NK-92 (cell line): ENCODE results near the gene OLFM4.
"Not testable (repeated sequence)": the region's sequence is repeated elsewhere in the genome, so short reads cannot be mapped to it uniquely, and the experiment has no call there.

Experiments used
- DNase-seq: peaks from one replicate; lab custom pipeline; 2025; ENCODE audit not compliant: unreplicated experiment; lab: John Stamatoyannopoulos, UW

Gene OLFM4

DNA sequence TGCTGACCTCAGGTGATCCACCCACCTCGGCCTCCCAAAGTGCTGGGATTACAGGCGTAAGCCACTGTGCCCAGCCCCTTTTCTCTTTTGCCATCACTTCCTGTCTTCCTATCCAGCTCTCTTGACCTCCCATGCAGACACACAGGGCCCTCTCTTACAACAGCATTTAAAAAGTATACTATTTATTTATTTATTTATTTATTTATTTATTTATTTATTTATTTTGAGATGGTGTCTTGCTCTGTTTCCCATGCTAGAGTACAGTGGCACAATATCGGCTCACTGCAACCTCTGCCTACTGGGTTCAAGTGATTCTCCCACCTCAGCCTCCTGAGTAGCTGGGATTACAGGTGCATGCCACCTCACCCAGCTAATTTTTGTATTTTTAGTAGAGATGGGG, 14.6 kb upstream of the OLFM4 start:
- not testable (repeated sequence) for DNase-seq

DNA sequence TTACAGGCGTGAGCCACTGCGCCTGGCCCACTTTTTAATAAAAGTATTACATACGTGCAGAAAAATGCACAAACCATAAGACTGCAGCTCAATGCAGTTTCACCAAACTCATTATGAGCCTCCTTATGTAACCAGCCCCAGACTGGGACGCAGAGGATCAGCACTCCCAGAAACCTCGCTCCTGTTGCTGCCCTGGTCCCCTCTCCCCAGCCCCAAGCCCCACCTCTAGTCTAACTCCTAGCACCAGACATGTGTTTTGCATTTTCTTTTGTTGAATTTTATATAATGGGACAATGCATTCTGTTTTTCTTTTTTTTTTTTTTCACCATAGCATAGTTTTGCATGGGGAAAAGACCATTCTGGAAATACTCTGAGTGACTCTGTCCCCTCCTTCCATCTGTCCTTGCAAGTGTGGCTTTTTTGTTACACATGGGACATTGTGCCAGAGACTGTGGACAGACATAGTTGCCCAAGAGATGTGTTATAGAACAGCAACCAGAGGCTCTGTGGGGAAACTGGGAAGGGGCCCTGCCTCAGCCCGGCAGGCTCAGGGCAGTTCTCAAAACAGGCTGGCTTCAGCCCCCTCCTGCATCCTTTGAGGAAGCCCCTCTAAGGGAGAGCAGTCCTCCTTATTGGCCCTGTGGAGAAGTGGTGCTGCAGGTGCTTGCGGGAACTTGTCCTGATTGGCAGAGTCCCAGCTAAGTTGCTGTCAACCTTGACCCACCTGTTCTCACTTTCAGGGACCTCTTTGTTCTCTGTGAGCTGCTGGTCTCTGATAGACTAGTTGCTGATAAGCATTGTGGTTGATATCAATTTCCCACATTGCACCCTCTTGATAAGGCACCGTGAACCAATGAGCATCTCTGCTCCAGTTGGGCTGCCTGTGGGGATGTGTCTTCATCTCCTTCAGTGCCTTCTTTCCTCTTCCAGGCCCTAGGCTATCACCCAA, 13.8 kb upstream of the OLFM4 start:
- no peak for DNase-seq

DNA sequence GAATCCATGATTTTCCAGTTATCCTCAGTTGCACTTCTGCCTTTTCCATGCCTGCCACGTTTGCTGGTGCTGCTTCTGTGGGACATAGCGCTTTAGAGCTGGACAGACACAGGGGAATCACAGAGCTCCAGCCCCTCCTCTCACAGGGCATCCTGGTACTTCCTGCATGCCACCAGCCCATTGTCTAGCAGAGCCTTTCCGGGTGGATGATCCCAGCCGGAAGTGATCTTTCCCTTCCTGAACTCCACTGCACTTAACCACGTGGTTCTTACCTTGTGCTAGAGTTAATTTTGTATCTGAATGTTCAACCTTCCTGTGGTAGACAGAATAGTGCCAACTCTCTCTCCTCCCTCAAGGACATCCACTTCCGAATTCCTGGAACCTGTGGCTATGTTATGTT, 12.6 kb upstream of the OLFM4 start:
- DNase-seq: no peak

DNA sequence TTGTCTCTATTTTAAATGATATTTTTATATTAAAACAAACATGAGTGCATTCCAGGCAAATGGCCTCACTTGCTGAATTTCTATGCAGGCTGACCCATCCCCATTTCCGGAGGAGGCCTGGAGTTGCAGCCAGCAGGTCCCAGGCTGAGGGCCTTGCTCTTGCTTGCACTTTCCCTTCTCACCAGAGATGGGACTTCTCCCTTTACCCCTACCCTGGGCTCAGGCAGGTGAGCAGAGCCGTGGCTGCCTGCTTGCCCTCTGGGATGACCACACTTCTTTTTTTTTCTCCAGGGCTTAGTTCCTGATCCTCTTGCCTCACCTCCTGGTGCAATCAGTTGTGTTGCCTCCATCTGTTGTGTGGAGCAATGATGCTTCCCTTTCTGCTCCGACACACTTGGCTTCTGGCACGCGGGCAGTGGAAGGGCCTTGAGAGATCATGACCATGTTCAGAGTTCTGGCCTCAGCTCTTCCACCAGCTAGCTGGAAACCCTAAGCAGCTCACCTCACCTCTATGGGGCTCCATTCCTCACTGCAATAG, 11.1 kb upstream of the OLFM4 start:
- no peak for DNase-seq

DNA sequence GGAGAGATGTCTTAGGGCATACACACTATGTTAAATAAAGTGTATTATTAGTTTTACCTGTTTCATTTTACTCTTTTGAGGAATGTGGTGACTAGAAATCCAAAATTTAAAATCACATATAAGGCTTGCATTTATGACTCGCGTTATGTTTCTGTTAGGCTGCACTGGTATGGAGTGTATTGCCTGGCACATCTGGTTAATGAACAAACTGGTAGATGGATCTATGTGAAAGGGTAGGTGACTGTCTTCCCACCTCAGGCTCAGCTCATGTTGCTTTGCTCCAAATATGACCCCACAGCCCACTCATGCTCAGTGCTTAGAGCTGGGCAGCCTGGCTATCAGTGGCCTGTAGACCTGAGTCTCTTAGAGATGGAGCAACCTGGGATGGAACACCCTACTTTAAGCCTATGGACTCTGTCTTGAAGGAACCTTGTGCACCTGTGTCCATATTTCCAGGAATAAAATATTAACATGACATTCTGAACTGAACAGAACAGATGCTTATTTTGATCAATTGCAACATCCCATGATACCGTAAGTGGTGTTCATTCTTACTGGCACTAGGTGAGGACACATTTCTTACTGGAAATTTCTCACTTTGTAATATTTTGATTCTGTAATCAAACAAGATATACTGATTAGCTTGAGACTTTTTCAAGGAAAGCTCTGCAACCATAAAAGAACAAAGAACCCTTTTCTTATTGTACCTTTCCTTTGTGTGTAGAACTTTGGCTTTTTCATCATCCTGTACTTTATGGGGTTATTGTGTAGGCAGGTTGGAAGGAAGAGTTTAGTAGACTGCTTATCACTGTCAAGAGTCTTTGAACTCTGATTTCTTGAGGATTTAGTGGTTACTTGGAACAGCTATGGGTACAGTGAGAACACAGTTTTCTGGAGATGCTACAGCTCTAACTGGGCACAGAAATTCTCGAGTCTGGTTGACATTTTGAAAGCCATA, 9.6 kb upstream of the OLFM4 start:
- no peak for DNase-seq

- DNase-seq: no peak
Measured at GRCh38 chr13:53020764-53021335, 7.8 kb upstream of the OLFM4 start.

- no peak for DNase-seq
Measured at GRCh38 chr13:53023246-53023645, 5.4 kb upstream of the OLFM4 start.

DNA sequence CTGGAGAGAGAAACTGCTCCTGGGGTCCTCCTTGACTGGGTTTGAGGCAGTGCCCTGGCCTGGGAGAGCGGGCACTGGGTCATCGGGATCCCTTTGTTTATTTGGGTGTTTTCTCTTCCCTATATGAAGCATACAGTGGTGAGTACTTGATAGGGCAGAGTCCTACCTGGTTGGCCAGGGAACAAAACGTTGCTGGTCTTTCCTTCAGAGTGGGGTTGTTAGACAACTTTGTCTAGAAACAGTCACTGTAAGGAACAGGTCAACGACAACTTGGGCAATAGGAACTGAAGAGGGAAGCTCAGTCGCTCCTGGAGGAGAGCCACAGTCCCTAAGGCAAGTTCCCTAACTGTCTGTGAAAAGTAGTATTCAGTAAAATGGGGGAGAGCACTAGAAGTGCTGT, 550 bp upstream of the OLFM4 start:
- DNase-seq: no peak

DNA sequence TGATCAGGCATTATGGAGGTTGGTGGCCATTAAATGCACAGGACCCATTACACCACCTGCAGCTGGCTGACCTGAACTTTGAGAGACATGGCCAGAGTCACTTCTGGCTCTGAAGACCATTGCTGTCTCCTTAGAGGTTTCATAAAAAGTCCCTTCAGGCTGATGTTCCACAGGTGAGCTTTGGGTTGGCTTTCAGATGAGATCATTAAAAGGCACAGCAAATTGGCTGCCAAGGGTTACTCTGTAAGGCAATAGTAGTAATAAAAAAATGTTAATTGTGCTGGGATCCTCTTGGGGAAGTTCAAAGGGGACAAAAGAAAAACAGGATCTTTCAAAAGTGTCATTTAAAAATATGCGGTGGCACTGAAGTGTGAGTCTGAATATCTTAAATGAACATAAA, 4.2 kb downstream of the OLFM4 start:
- no peak for DNase-seq

DNA sequence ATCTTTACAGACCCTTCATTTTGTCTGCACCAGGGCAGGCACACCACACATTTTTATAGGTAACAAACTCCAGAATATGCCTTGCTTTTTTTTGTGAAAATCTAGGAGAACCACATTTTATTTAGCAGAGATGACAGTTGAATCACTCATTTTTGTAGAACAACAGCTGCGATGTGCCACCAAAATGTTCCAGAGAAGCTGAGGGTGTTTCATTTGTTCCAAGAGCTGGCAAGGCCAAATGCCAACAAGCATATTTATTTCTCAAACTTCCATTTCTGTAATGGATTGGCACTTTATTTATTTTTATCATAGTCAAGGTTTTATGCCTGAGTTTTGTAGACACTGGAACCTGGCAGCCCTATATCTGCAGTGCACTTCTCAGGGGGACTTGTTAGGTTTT, 10.4 kb downstream of the OLFM4 start:
- no peak for DNase-seq

DNA sequence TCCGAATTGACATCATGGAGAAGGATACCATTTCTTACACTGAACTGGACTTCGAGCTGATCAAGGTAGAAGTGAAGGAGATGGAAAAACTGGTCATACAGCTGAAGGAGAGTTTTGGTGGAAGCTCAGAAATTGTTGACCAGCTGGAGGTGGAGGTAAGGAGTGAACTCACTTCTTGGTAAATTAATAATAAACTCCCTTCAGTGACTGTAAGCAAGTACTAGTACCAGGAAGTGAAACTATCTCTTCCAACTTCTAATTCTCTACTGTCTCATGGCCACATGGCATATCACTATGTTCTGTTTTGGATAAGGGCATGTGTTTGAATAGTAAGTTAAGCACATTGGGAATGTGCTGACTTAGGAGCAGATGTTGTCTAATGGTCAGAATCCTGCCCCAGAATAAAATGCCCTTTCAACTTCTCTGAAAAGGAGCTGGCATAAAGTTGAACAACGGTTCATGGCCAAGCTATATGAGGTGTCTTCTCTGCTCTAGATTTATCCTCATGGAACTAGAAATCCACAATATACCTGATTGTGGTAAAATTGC, 13.4 kb downstream of the OLFM4 start:
- DNase-seq: no peak

DNA sequence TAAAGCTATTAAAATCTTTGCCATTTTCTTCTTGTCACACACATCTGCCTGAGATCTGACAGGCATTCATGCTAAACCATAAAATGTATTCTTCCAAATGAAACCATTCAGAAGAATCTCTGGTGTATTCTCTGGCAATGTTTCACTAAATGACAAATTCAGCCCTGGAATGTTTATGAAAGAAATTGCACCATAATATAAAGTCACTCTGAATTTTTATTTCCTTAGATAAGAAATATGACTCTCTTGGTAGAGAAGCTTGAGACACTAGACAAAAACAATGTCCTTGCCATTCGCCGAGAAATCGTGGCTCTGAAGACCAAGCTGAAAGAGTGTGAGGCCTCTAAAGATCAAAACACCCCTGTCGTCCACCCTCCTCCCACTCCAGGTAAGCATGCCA, 14.3 kb downstream of the OLFM4 start:
- no peak for DNase-seq

DNA sequence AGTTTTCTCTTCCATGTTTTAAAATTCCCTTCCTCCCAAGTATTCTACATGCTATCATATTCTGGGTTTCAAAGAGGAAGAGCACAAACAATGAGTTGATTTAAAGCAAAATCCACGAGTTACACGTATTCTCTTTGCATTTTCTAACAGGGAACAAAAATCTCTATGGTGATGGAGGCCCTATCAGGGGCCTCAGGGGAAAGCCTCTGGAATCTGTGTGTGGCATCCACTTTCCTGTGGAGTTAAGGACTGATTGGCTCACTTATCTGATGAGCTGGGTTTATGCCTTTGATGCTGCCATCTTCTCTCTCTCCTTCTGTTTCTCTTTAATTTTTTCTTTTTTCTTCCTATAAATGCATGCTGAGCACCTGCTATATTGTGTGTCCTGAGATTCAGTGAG, 14.8 kb downstream of the OLFM4 start:
- DNase-seq: no peak

GRCh38 chr13:53045189-53045588, 16.6 kb downstream of the OLFM4 start:
- DNase-seq: no peak

- no peak for DNase-seq
Measured at GRCh38 chr13:53048880-53049279, 20.3 kb downstream of the OLFM4 start.

- no peak for DNase-seq
Measured at GRCh38 chr13:53050151-53050550, 21.5 kb downstream of the OLFM4 start.

GRCh38 chr13:53052675-53053074, 24.1 kb downstream of the OLFM4 start:
- no peak for DNase-seq

DNA sequence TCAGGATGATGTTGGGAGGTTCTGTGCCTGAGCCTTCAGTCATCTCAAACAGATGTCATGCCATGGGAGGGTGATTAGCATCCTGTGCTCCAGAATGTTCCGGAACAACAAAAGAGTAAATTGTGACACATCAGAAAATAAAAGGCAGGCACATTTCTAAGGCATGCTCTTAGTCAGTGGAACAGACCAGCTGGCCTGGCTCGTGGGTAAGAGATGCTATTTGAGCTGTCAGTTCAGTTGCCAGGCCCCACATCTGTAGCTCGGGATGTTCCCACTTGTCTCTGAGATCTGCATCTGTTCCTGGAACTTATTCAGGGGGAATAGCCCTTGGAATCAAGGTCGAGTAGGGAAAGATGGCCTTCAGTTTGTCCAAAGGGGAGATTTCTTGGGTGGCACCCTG, 26.0 kb downstream of the OLFM4 start:
- DNase-seq: no peak

- DNase-seq: no peak
Measured at GRCh38 chr13:53058065-53058679, 29.6 kb downstream of the OLFM4 start.

DNA sequence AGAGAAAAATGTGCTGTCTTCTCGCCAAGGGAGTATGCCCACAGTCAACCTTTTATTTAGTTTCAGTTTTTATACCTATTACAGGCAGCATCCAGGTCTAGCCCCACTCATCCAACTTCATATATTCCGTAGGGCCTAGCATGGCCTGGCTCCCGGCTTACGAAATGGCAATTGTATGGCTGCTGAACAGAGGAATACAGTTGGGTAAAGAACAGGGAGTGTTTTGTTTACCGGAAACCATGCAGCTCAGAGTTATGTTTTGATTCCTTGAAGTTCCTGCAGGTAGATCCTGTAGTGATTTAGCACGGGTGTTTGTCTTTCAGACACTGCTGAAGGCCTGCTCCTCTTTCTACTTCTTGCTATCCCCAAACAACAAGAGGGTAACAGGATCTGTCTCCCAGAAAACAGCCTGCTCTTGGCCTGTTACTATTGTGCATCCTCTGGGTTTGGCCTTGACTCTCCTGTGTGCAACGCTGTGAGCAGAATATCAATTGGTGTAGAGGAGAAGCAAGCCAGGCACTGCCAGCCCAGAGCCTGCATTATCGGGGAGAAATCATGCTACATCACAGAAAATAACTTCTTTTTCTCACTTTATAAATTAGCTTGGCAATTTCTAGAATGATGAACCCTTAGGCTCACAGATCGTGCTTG, 32.4 kb downstream of the OLFM4 start:
- DNase-seq: no peak
